Measurements from ENCODE around the gene YWHAG. TPM values are rescaled to one million over a fixed set of nuclear protein-coding genes. Genes with fewer than 3 reads are reported as not detected.
"Not testable (repeated sequence)": the region's sequence is repeated elsewhere in the genome, so short reads cannot be mapped to it uniquely, and the experiment has no call there.

The YWHAG gene
- polyA plus RNA-seq, 1 donor = 94.7 TPM

GRCh38 chr7:76338298-76339084 is 20.3 kb downstream of the YWHAG start:
- no CpG with 5 or more reads among the region's 9 CpGs for WGBS (ENCODE audit: insufficient coverage, low lambda C conversion rate)
- Histone ChIP-seq H3K36me3 (ENCODE audit: control insufficient read depth, insufficient read depth, low read length) (peaks cover 7% of the 10 kb centered on the region), H3K9me3 (ENCODE audit: control insufficient read depth, low read depth, low read length) (no peaks in the 10 kb centered on the region), H3K4me3 (ENCODE audit: low read length) (no peak overlapping the region), H3K27me3 (ENCODE audit: control insufficient read depth, insufficient read depth, low read length) (no peaks in the 10 kb centered on the region), H3K4me1 (ENCODE audit: control insufficient read depth, insufficient read depth, low read length) (no peaks in the 10 kb centered on the region), H3K27ac (ENCODE audit: low read length) (no peak overlapping the region)
- no peak for DNase-seq

GRCh38 chr7:76337147-76337546 is 21.6 kb downstream of the YWHAG start:
- WGBS (ENCODE audit: insufficient coverage, low lambda C conversion rate) = no CpG with 5 or more reads among the region's 6 CpGs
- H3K4me1 ChIP-seq (ENCODE audit: control insufficient read depth, insufficient read depth, low read length) = no peaks in the 10 kb centered on the region
- H3K27ac ChIP-seq (ENCODE audit: low read length) = no peak overlapping the region
- H3K27me3 ChIP-seq (ENCODE audit: control insufficient read depth, insufficient read depth, low read length) = no peaks in the 10 kb centered on the region
- peaks cover 7% of the 10 kb centered on the region for H3K36me3 ChIP-seq (ENCODE audit: control insufficient read depth, insufficient read depth, low read length)
- H3K4me3 ChIP-seq (ENCODE audit: low read length) = no peak overlapping the region
- DNase-seq = no peak
- no peaks in the 10 kb centered on the region for H3K9me3 ChIP-seq (ENCODE audit: control insufficient read depth, low read depth, low read length)

- Histone ChIP-seq H3K27ac (ENCODE audit: low read length) (no peak overlapping the region), H3K4me1 (ENCODE audit: control insufficient read depth, insufficient read depth, low read length) (no peaks in the 10 kb centered on the region), H3K27me3 (ENCODE audit: control insufficient read depth, insufficient read depth, low read length) (no peaks in the 10 kb centered on the region), H3K36me3 (ENCODE audit: control insufficient read depth, insufficient read depth, low read length) (peaks cover 11% of the 10 kb centered on the region), H3K9me3 (ENCODE audit: control insufficient read depth, low read depth, low read length) (peaks cover 1% of the 10 kb centered on the region), H3K4me3 (ENCODE audit: low read length) (no peak overlapping the region)
- DNase-seq = no peak
These were observed 22.7 kb downstream of the YWHAG start for GRCh38 chr7:76336094-76336493.

- not testable (repeated sequence) for H3K4me3 ChIP-seq (ENCODE audit: low read length); H3K4me1 ChIP-seq (ENCODE audit: control insufficient read depth, insufficient read depth, low read length); DNase-seq; H3K27me3 ChIP-seq (ENCODE audit: control insufficient read depth, insufficient read depth, low read length); H3K27ac ChIP-seq (ENCODE audit: low read length); H3K9me3 ChIP-seq (ENCODE audit: control insufficient read depth, low read depth, low read length)
- WGBS (ENCODE audit: insufficient coverage, low lambda C conversion rate) = no CpG with 5 or more reads among the region's 2 CpGs
- peaks cover 12% of the 10 kb centered on the region for H3K36me3 ChIP-seq (ENCODE audit: control insufficient read depth, insufficient read depth, low read length)
These were observed 23.4 kb downstream of the YWHAG start for GRCh38 chr7:76335417-76335816.

GRCh38 chr7:76334320-76334967 is 24.3 kb downstream of the YWHAG start:
- DNase-seq = no peak
- Histone ChIP-seq H3K9me3 (ENCODE audit: control insufficient read depth, low read depth, low read length) (peaks cover 2% of the 10 kb centered on the region), H3K27me3 (ENCODE audit: control insufficient read depth, insufficient read depth, low read length) (no peaks in the 10 kb centered on the region), H3K4me1 (ENCODE audit: control insufficient read depth, insufficient read depth, low read length) (no peaks in the 10 kb centered on the region), H3K36me3 (ENCODE audit: control insufficient read depth, insufficient read depth, low read length) (peaks cover 21% of the 10 kb centered on the region), H3K27ac (ENCODE audit: low read length) (no peak overlapping the region), H3K4me3 (ENCODE audit: low read length) (no peak overlapping the region)
- 100% methylated on average over 1 of the region's 6 CpGs for WGBS (ENCODE audit: insufficient coverage, low lambda C conversion rate)

GRCh38 chr7:76333511-76334101 is 25.2 kb downstream of the YWHAG start:
- H3K27me3 ChIP-seq (ENCODE audit: control insufficient read depth, insufficient read depth, low read length) = no peaks in the 10 kb centered on the region
- H3K4me1 ChIP-seq (ENCODE audit: control insufficient read depth, insufficient read depth, low read length) = no peaks in the 10 kb centered on the region
- H3K4me3 ChIP-seq (ENCODE audit: low read length) = no peak overlapping the region
- peaks cover 2% of the 10 kb centered on the region for H3K9me3 ChIP-seq (ENCODE audit: control insufficient read depth, low read depth, low read length)
- no peak overlapping the region for H3K27ac ChIP-seq (ENCODE audit: low read length)
- DNase-seq = no peak
- peaks cover 29% of the 10 kb centered on the region for H3K36me3 ChIP-seq (ENCODE audit: control insufficient read depth, insufficient read depth, low read length)
- WGBS (ENCODE audit: insufficient coverage, low lambda C conversion rate) = 58% methylated on average over 2 of the region's 14 CpGs

- Histone ChIP-seq H3K27ac (ENCODE audit: low read length) (no peak overlapping the region), H3K4me1 (ENCODE audit: control insufficient read depth, insufficient read depth, low read length) (no peaks in the 10 kb centered on the region)
These were observed 26.7 kb downstream of the YWHAG start for GRCh38 chr7:76332078-76332477.

GRCh38 chr7:76330673-76331072 is 28.1 kb downstream of the YWHAG start:
- DNase-seq = no peak
- Histone ChIP-seq H3K4me3 (ENCODE audit: low read length) (no peak overlapping the region), H3K4me1 (ENCODE audit: control insufficient read depth, insufficient read depth, low read length) (no peaks in the 10 kb centered on the region), H3K27ac (ENCODE audit: low read length) (no peak overlapping the region), H3K9me3 (ENCODE audit: control insufficient read depth, low read depth, low read length) (peaks cover 2% of the 10 kb centered on the region), H3K36me3 (ENCODE audit: control insufficient read depth, insufficient read depth, low read length) (peaks cover 38% of the 10 kb centered on the region), H3K27me3 (ENCODE audit: control insufficient read depth, insufficient read depth, low read length) (no peaks in the 10 kb centered on the region)
- 100% methylated on average over 1 of the region's 5 CpGs for WGBS (ENCODE audit: insufficient coverage, low lambda C conversion rate)

More at GRCh38 chr7:76332078-76332477, 26.7 kb downstream of the YWHAG start:
- H3K9me3 ChIP-seq (ENCODE audit: control insufficient read depth, low read depth, low read length) = peaks cover 2% of the 10 kb centered on the region
- H3K36me3 ChIP-seq (ENCODE audit: control insufficient read depth, insufficient read depth, low read length) = peaks cover 35% of the 10 kb centered on the region
- WGBS (ENCODE audit: insufficient coverage, low lambda C conversion rate) = no CpG with 5 or more reads among the region's 9 CpGs
- no peak overlapping the region for H3K4me3 ChIP-seq (ENCODE audit: low read length)
- DNase-seq = no peak
- no peaks in the 10 kb centered on the region for H3K27me3 ChIP-seq (ENCODE audit: control insufficient read depth, insufficient read depth, low read length)

- Histone ChIP-seq H3K9me3 (ENCODE audit: control insufficient read depth, low read depth, low read length) (peaks cover 2% of the 10 kb centered on the region), H3K4me3 (ENCODE audit: low read length) (no peak overlapping the region), H3K4me1 (ENCODE audit: control insufficient read depth, insufficient read depth, low read length) (no peaks in the 10 kb centered on the region), H3K36me3 (ENCODE audit: control insufficient read depth, insufficient read depth, low read length) (peaks cover 42% of the 10 kb centered on the region), H3K27me3 (ENCODE audit: control insufficient read depth, insufficient read depth, low read length) (no peaks in the 10 kb centered on the region), H3K27ac (ENCODE audit: low read length) (no peak overlapping the region)
- DNase-seq = no peak
- no CpG with 5 or more reads among the region's 4 CpGs for WGBS (ENCODE audit: insufficient coverage, low lambda C conversion rate)
These were observed 28.5 kb downstream of the YWHAG start for GRCh38 chr7:76330261-76330660.

GRCh38 chr7:76329479-76329878 is 29.3 kb downstream of the YWHAG start:
- no peak for DNase-seq
- no CpG with 5 or more reads among the region's 29 CpGs for WGBS (ENCODE audit: insufficient coverage, low lambda C conversion rate)
- no peaks in the 10 kb centered on the region for H3K4me1 ChIP-seq (ENCODE audit: control insufficient read depth, insufficient read depth, low read length)
- H3K4me3 ChIP-seq (ENCODE audit: low read length) = no peak overlapping the region
- peaks cover 2% of the 10 kb centered on the region for H3K9me3 ChIP-seq (ENCODE audit: control insufficient read depth, low read depth, low read length)
- H3K27ac ChIP-seq (ENCODE audit: low read length) = no peak overlapping the region
- no peaks in the 10 kb centered on the region for H3K27me3 ChIP-seq (ENCODE audit: control insufficient read depth, insufficient read depth, low read length)
- H3K36me3 ChIP-seq (ENCODE audit: control insufficient read depth, insufficient read depth, low read length) = peaks cover 44% of the 10 kb centered on the region
